Liver (tissue), 9 donors: Measurements from ENCODE around the gene GTF3C4. TPM values are rescaled to one million over a fixed set of nuclear protein-coding genes. Genes with fewer than 3 reads are reported as not detected.

Source experiments
- DNase-seq: peaks from one replicate; pipeline ENCODE4 v3.0.0-alpha.2; 2017; ENCODE audit warnings: low spot score
- H3K27ac ChIP-seq, 2 donors: one replicate each; pipeline ENCODE4 v1.7.0; 2013; ENCODE audit warnings: inconsistent platforms in 2 of 2, low read length in 2 of 2, control low read depth in 1 of 2, low read depth in 1 of 2, mild to moderate bottlenecking in 1 of 2
- H3K27me3 ChIP-seq, 4 donors: one replicate each; pipeline versions ENCODE4 v1.6.1 to v1.7.0; 2013; ENCODE audit warnings: low read length in 3 of 4, inconsistent platforms in 1 of 4, mild to moderate bottlenecking in 1 of 4, moderate library complexity in 1 of 4; ENCODE audit not compliant: control insufficient read depth in 4 of 4, insufficient read depth in 4 of 4
- H3K36me3 ChIP-seq, 4 donors: one replicate each; pipeline versions ENCODE4 v1.6.1 to v1.7.0; 2013; ENCODE audit warnings: low read length in 3 of 4, mild to moderate bottlenecking in 3 of 4, low read depth in 1 of 4, moderate library complexity in 1 of 4; ENCODE audit not compliant: control insufficient read depth in 4 of 4, insufficient read depth in 3 of 4
- H3K4me1 ChIP-seq, 4 donors: one replicate each; pipeline versions ENCODE4 v1.6.1 to v1.7.0; 2013; ENCODE audit warnings: low read length in 3 of 4, mild to moderate bottlenecking in 3 of 4, moderate library complexity in 1 of 4; ENCODE audit not compliant: control insufficient read depth in 4 of 4, insufficient read depth in 4 of 4
- H3K4me3 ChIP-seq, 3 donors: one replicate each; pipeline versions ENCODE4 v1.6.1 to v1.7.0; 2013; ENCODE audit warnings: low read length in 3 of 3, control low read depth in 1 of 3, low read depth in 1 of 3, mild to moderate bottlenecking in 1 of 3
- H3K9ac ChIP-seq, 2 donors: one replicate each; pipeline ENCODE4 v1.7.0; 2013; ENCODE audit warnings: low read length in 2 of 2, mild to moderate bottlenecking in 2 of 2, moderate library complexity in 2 of 2, control low read depth in 1 of 2, low read depth in 1 of 2
- H3K9me3 ChIP-seq, 4 donors: one replicate each; pipeline versions ENCODE4 v1.6.1 to v1.7.0; 2013; ENCODE audit warnings: low read length in 3 of 4; ENCODE audit not compliant: control insufficient read depth in 4 of 4
- EGR1 ChIP-seq, 2 donors: IDR thresholded peaks; 2 replicates each; pipeline ENCODE4 v1.6.1; 2016 to 2018; ENCODE audit warnings: antibody characterized with exemption in 2 of 2, low read depth in 2 of 2
- FOXA2 ChIP-seq: IDR thresholded peaks from 2 replicates; pipeline ENCODE4 v1.6.1; 2016; ENCODE audit warnings: antibody characterized with exemption
- GABPA ChIP-seq, 2 donors: IDR thresholded peaks in 1 of 2; conservative IDR thresholded peaks in 1 of 2; 2 replicates each; pipeline ENCODE4 v1.6.1; 2016; ENCODE audit warnings: antibody characterized with exemption in 2 of 2, mild to moderate bottlenecking in 1 of 2, moderate library complexity in 1 of 2
- HNF4A ChIP-seq, 2 donors: conservative IDR thresholded peaks; 2 replicates each; pipeline ENCODE4 v1.6.1; 2016; ENCODE audit warnings: antibody characterized with exemption in 2 of 2, mild to moderate bottlenecking in 2 of 2
- HNF4G ChIP-seq: IDR thresholded peaks from 2 replicates; pipeline ENCODE4 v1.6.1; 2016; ENCODE audit warnings: antibody characterized with exemption
- JUND ChIP-seq, 2 donors: IDR thresholded peaks; 2 replicates each; pipeline ENCODE4 v1.6.1; 2016; ENCODE audit warnings: antibody characterized with exemption in 2 of 2
- RAD21 ChIP-seq, 2 donors: IDR thresholded peaks; 2 replicates each; pipeline ENCODE4 v1.6.1; 2016; ENCODE audit warnings: antibody characterized with exemption in 2 of 2, mild to moderate bottlenecking in 2 of 2
- RXRA ChIP-seq, 2 donors: IDR thresholded peaks; 2 replicates each; pipeline ENCODE4 v1.6.1; 2017 to 2018; ENCODE audit warnings: antibody characterized with exemption in 2 of 2, mild to moderate bottlenecking in 1 of 2
- TAF1 ChIP-seq: conservative IDR thresholded peaks from 2 replicates; pipeline ENCODE4 v1.6.1; 2016; ENCODE audit warnings: antibody characterized with exemption, mild to moderate bottlenecking
- YY1 ChIP-seq: IDR thresholded peaks from 2 replicates; pipeline ENCODE4 v1.6.1; 2016; ENCODE audit warnings: antibody characterized with exemption, mild to moderate bottlenecking
- WGBS: extraction: QIAGEN DNeasy Blood & Tissue Kit; methylation state at CpG from one replicate; pipeline ENCODE4 v1.1.7; 2013; 5-methylcytosine and 5-hydroxymethylcytosine counted together
- polyA plus RNA-seq, 2 donors: library from polyadenylated mRNA; stranded (reverse) in 1 of 2; unstranded in 1 of 2; fragments of 200-250 nt in 1 of 2; fragments of >200 nt in 1 of 2; fragmentation: Nextera tagmentation in 1 of 2; extraction: Ambion mirVana in 1 of 2; gene quantifications; one replicate each; pipeline versions ENCODE4 v1.2.1 to v1.2.3, GENCODE V29; 2013 to 2015
- total RNA-seq, 2 donors: library from RNA; depleted of rRNA; stranded (reverse); fragments of >200 nt; gene quantifications; one replicate each; pipeline ENCODE4 v1.2.3, GENCODE V29; 2014
- TF ChIP-seq, protein P1 (sequence below): IDR thresholded peaks from 2 replicates; pipeline ENCODE4 v1.6.1; 2016; ENCODE audit warnings: antibody characterized with exemption
- TF ChIP-seq, protein P2 (sequence below): IDR thresholded peaks from 2 replicates; pipeline ENCODE4 v1.6.1; 2016; ENCODE audit warnings: antibody characterized with exemption
- TF ChIP-seq, protein P3 (sequence below): IDR thresholded peaks from 2 replicates; pipeline ENCODE4 v1.6.1; 2016; ENCODE audit warnings: antibody characterized with exemption
- TF ChIP-seq, protein P4 (sequence below): IDR thresholded peaks from 2 replicates; pipeline ENCODE4 v1.6.1; 2016; ENCODE audit warnings: antibody characterized with exemption, mild to moderate bottlenecking
- TF ChIP-seq, protein P5 (sequence below): fragments of 150-350 bp; IDR thresholded peaks from 2 replicates; pipeline ENCODE4 v1.5.1; 2017; ENCODE audit warnings: improper control_type of control experiment, low read depth, low read length; ENCODE audit not compliant: missing input control
- donor health status: healthy.
- donor health status: healthy.
- donor health status: healthy.
- donor health status: healthy.
- donor health status: healthy.

The GTF3C4 gene
- total and polyA plus RNA-seq, 4 donors, result 1.4 to 7.2 (median 5.0) TPM

DNA sequence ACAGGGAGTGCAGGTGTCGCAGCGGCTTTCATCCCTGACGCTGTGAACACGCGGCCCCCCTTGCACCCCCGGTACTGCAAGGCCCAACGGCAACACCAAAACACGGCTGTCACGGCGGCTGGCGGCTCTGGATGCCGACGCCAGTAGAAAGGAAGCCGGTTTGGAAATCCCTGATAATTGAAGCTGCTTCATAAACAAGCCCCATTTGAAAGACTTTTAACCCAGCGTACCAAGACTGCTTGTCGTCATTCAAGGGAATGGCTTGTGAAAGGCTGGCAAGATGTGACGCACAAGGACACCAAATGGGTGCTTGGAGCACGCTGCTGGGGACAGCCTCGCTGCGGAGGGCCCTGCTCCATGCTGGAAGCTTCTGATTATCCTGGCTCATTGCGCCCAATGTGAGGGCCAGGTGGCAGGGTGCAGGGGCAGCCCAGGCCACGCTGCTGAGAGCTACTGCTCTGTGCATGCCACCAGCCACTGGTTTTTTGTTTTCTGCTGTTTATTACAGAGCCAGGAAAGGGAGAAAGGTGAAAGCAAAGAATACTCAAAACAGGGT lies 63.1 kb downstream of the GTF3C4 start:
- no peak for TF ChIP-seq RXRA (IDR thresholded peaks at IDR 0.05)
- no peak for TF ChIP-seq JUND (IDR thresholded peaks at IDR 0.05)
- no peak for TF ChIP-seq GABPA (IDR thresholded peaks at IDR 0.05 in 1 of 2, conservative IDR thresholded peaks at IDR 0.05 in 1 of 2)
- no peak for TF ChIP-seq RAD21 (IDR thresholded peaks at IDR 0.05)
- no peak for TF ChIP-seq HNF4A (conservative IDR thresholded peaks at IDR 0.05)
- TF ChIP-seq, protein P1, sequence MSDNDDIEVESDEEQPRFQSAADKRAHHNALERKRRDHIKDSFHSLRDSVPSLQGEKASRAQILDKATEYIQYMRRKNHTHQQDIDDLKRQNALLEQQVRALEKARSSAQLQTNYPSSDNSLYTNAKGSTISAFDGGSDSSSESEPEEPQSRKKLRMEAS, result no peak
- TF ChIP-seq YY1, result no peak
- Histone ChIP-seq H3K27ac (no peak overlapping the region), H3K36me3 (no peaks in the 10 kb centered on the region), H3K4me1 (no peaks in the 10 kb centered on the region), H3K9me3 (no peaks in the 10 kb centered on the region), H3K9ac (no peak overlapping the region), H3K27me3 (peaks cover 0 to 3% (median 1%) of the 10 kb centered on the region in 4 donors), H3K4me3 (no peak overlapping the region)
- no peak for DNase-seq
- WGBS, result 80% methylated on average over 22 of the region's 22 CpGs

DNA sequence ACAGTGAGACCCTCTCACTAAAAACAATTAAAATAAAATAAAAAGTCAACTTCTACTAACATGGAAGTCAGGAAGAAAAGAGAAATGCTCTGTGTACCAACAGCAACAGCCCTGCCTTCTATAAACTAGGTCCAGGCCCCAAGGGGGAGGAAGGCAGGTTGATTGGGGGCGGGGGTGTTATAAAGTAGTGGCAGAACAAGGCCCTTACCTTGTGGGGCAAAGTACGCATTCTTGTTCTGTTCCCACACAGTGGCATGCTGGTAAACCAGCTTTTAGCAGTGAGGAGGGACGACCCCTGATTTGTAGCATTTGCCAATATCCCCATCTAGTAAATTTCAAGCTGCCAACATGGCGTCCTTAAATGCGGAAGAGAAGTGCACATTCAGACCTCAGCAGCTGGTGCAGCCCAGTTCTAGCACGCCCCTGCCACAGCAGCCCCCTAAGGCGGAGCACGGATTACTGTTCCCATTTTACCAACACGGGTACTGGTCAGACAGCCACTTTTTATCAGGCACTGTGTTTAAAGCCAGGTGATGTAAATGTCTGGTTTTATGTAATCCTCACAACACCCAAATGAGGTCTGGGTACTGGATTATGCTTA lies 69.5 kb downstream of the GTF3C4 start:
- Histone ChIP-seq H3K36me3 (no peaks in the 10 kb centered on the region), H3K4me3 (no peak overlapping the region), H3K27me3 (peaks cover 3 to 15% (median 11%) of the 10 kb centered on the region in 4 donors), H3K27ac (no peak overlapping the region), H3K4me1 (no peaks in the 10 kb centered on the region), H3K9ac (no peak overlapping the region), H3K9me3 (no peaks in the 10 kb centered on the region)
- 91% methylated on average over 9 of the region's 9 CpGs for WGBS
- no peak for DNase-seq
- TF ChIP-seq YY1 (no peak), RXRA (IDR thresholded peaks at IDR 0.05) (no peak), EGR1 (IDR thresholded peaks at IDR 0.05; ENCODE audit: low read depth in 2 of 2) (no peak), JUND (IDR thresholded peaks at IDR 0.05) (no peak), FOXA2 (no peak), RAD21 (IDR thresholded peaks at IDR 0.05) (no peak), HNF4G (no peak), HNF4A (conservative IDR thresholded peaks at IDR 0.05) (no peak), GABPA (IDR thresholded peaks at IDR 0.05 in 1 of 2, conservative IDR thresholded peaks at IDR 0.05 in 1 of 2) (no peak), TAF1 (no peak)
- TF ChIP-seq, protein P2, sequence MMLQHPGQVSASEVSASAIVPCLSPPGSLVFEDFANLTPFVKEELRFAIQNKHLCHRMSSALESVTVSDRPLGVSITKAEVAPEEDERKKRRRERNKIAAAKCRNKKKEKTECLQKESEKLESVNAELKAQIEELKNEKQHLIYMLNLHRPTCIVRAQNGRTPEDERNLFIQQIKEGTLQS, result no peak
- TF ChIP-seq, protein P3, sequence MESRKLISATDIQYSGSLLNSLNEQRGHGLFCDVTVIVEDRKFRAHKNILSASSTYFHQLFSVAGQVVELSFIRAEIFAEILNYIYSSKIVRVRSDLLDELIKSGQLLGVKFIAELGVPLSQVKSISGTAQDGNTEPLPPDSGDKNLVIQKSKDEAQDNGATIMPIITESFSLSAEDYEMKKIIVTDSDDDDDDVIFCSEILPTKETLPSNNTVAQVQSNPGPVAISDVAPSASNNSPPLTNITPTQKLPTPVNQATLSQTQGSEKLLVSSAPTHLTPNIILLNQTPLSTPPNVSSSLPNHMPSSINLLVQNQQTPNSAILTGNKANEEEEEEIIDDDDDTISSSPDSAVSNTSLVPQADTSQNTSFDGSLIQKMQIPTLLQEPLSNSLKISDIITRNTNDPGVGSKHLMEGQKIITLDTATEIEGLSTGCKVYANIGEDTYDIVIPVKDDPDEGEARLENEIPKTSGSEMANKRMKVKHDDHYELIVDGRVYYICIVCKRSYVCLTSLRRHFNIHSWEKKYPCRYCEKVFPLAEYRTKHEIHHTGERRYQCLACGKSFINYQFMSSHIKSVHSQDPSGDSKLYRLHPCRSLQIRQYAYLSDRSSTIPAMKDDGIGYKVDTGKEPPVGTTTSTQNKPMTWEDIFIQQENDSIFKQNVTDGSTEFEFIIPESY, result no peak
- TF ChIP-seq, protein P4, sequence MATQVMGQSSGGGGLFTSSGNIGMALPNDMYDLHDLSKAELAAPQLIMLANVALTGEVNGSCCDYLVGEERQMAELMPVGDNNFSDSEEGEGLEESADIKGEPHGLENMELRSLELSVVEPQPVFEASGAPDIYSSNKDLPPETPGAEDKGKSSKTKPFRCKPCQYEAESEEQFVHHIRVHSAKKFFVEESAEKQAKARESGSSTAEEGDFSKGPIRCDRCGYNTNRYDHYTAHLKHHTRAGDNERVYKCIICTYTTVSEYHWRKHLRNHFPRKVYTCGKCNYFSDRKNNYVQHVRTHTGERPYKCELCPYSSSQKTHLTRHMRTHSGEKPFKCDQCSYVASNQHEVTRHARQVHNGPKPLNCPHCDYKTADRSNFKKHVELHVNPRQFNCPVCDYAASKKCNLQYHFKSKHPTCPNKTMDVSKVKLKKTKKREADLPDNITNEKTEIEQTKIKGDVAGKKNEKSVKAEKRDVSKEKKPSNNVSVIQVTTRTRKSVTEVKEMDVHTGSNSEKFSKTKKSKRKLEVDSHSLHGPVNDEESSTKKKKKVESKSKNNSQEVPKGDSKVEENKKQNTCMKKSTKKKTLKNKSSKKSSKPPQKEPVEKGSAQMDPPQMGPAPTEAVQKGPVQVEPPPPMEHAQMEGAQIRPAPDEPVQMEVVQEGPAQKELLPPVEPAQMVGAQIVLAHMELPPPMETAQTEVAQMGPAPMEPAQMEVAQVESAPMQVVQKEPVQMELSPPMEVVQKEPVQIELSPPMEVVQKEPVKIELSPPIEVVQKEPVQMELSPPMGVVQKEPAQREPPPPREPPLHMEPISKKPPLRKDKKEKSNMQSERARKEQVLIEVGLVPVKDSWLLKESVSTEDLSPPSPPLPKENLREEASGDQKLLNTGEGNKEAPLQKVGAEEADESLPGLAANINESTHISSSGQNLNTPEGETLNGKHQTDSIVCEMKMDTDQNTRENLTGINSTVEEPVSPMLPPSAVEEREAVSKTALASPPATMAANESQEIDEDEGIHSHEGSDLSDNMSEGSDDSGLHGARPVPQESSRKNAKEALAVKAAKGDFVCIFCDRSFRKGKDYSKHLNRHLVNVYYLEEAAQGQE, result no peak
- TF ChIP-seq, protein P1, result no peak
- TF ChIP-seq, protein P5, sequence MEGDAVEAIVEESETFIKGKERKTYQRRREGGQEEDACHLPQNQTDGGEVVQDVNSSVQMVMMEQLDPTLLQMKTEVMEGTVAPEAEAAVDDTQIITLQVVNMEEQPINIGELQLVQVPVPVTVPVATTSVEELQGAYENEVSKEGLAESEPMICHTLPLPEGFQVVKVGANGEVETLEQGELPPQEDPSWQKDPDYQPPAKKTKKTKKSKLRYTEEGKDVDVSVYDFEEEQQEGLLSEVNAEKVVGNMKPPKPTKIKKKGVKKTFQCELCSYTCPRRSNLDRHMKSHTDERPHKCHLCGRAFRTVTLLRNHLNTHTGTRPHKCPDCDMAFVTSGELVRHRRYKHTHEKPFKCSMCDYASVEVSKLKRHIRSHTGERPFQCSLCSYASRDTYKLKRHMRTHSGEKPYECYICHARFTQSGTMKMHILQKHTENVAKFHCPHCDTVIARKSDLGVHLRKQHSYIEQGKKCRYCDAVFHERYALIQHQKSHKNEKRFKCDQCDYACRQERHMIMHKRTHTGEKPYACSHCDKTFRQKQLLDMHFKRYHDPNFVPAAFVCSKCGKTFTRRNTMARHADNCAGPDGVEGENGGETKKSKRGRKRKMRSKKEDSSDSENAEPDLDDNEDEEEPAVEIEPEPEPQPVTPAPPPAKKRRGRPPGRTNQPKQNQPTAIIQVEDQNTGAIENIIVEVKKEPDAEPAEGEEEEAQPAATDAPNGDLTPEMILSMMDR, result no peak
